HG02938 (cell line): Measurements from ENCODE around the gene CLEC4M.
"Not testable (repeated sequence)": the region's sequence is repeated elsewhere in the genome, so short reads cannot be mapped to it uniquely, and the experiment has no call there.

Experiments
- ATAC-seq: cut with Tn5 transposase; IDR thresholded peaks from one replicate; pipeline ENCODE4 v1.9.1; 2021; ENCODE audit warnings: mild to moderate bottlenecking, moderate library complexity; ENCODE audit not compliant: unreplicated experiment

CLEC4M gene

DNA sequence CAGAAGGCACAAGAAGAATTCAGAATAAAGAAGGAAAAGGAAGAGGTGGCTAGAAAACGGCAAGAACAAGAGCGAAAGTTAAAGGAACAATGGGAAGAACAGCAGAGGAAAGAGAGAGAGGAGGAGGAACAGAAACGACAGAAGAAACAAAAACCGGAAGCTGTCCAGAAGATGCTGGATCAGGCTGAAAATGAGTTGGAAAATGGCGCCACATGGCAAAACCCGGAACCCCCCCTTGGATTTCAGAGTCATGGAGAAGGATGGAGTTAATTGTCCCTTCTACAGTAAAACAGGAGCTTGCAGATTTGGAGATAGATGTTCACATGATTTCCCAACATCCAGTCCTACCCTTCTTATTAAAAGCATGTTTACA lies 22.4 kb upstream of the CLEC4M start:
- ATAC-seq, result no peak

DNA sequence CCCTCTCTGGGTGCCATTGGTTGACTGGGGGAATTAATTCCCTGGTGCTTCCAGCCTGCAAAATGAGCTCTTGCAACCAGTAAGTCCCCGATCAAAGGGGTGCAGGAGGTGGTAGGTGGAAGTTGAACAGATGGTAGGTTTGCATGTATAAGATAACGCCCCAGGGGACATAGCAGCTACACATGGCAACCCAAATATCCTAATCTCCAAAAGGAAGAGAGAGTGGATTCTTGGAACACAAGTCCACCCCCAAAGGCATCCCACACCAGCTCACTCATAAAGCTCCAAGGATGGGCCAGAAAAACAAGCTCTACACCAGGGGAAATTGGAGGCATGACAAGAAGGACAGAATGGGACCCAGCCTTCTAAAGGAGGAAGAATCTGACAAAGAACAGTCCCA lies 20.5 kb upstream of the CLEC4M start:
- ATAC-seq, result no peak

DNA sequence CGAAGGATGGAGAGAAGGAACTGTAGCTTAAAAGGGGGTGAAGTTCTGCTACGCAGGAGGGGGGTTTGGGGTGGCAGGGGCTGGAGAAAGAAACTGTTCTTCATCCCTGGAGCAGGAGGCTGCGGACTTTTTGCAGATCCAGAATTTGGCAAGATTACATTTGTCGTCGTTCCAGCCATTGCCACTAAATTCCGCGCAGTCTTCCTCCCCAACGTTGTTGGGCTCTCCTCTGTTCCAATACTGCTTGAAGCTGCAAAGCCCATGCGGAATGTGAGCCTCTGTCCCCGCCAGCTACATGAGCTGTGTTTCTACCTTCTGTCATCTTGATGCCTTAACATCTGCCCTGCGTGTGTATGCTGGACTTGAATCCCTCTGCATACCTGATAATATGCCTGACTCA lies 20.1 kb upstream of the CLEC4M start:
- no peak for ATAC-seq

DNA sequence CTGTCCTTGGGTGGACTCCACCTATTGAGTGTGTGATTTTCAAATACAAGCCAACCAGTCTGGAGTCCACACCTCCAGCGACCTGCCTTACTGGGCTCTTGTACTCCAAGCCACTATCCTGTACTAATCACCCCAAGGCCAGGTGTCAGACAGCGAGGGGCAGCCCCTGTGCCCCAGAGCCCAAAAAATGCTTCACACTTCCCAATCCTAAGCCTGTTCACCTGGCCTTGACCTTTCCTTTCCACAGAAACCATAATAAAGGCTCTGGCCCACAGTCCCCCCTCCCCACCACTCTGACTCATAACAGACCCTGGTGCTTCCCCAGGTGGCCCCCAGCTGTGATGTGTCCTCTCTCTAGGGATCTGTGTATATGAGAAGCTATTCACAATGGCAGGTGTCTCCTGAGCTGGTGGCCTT lies 19.6 kb upstream of the CLEC4M start:
- no peak for ATAC-seq

DNA sequence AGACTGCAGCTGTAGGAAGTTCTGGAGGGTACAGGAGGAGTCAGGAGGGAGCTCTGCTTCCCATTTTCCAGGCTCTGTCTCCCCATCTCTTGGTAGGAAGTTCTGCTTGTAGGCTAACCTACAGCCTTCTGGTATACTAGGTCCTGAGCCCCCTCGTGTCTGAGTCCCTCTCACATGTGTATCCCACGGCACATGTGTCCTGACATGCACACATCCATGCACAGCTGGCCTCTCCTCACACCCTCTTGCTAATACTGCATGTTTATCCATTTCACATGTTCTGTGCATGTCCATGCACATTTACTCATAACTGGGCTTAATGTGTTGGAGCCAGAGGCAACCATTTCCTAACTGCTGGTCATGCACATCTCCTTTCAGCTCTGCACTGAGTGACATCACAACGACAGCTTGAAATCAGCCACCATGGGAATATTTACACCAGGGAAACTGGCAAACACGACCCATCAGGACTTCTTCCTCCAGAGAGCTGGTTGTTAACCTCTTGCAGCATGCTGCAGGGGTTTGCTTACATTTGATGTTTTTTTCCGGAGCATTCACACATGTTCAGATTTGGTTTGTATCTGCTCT lies 18.8 kb upstream of the CLEC4M start:
- no peak for ATAC-seq

DNA sequence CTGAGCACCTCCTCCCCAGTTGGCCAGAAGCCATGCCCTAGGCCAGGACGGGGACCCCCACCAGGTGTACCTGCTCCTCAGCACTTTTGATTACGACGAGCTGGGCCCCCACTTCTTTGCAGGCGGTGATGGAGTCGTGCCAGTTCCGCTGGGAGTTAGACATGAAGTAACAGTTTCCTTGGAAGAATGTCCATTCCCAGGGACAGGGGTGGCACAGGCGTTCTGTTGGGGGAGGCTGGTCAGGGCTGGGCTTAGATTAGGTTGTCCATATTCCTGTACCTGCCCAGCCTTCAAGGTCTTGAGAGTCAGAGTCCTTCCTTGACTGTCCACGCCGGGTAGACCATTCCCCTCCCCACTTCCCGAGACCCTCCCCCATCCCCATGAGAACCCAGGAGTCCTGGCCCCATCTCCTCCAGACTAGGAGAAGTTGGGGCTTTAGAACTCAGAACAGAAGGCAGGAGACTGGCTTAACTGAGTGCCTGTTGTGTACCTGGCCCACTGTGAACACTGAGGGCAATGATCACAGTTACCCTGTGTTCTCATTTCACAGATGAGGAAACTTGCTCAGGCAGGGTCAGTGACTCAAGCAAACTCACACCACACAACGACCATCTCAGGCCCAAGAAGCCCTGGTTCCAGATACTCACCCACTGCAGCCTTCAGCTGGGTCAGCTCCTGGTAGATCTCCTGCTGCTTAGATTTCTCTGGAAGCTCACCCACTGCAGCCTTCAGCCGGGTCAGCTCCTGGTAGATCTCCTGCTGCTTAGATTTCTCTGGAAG lies 18.0 kb upstream of the CLEC4M start:
- no peak for ATAC-seq

DNA sequence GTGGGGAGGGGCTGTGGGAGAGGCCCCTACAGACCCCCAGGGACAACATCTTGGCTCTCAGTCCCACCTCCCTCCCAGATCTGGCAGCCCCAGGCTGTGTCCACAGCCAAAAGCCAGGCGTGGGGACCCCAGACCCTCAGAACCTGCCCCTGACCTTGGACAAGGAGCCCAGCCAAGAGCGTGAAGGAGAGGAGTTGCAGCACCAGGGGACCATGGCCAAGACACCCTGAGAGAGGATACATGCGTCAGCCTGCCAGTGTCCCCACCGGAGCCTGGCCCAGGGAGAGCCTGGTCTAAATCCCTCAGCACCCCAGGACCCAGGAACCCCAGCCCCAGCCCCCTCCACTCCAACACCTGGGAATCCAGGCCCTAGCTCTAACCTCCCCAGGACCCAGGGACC lies 16.7 kb upstream of the CLEC4M start:
- not testable (repeated sequence) for ATAC-seq

DNA sequence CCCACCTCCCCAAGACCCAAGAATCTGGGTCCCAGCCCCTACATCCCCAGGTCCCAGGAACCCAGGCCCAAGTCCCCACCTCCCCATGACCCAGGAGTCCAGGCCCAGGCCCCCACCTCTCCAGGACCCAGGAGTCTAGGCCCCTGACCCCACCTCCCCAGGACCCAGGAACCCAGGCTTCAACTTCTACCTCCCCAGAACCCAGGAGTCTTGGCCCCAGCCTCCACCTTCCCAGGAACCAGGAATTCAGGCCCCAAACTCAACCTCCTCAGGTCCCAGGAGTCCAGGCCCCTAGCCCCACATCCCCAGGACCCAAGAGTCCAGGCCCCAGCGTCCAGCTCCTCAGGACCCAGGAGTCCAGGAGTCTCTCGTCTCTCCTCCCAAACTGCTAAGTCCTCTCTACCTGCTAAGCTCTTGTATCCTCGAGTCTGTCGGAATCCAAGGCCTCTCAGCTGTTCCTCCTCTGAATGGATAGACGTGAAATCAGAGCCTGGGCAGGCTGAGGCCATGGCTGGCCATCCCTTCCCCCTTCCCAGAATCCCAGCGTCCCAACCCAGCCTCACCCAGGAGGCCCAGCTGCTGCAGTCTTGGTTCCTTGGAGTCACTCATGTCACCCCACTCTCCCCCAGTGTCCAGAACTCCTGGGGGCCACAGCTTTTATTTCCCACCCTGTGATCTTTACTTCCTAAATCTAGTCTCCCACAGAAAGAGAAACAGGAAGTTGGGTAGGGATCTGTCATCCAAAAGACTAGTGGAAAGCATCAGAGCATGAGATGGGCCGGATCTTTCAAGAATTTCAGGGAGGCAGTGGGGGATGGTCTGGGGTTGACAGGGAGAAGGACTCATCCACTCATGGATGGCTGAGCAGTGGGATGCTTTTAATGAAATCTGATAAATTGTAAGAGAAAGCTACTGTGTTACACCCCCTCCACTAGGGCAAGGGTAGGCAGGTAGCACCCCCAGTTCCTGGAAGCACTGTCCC lies 15.8 kb upstream of the CLEC4M start, which contains the start of gene CD209:
TSS of gene CD209 (minus strand) at position 632 of the 982 bp plus-strand sequence. CDS start at position 609, 23 bp downstream.
- no peak for ATAC-seq

DNA sequence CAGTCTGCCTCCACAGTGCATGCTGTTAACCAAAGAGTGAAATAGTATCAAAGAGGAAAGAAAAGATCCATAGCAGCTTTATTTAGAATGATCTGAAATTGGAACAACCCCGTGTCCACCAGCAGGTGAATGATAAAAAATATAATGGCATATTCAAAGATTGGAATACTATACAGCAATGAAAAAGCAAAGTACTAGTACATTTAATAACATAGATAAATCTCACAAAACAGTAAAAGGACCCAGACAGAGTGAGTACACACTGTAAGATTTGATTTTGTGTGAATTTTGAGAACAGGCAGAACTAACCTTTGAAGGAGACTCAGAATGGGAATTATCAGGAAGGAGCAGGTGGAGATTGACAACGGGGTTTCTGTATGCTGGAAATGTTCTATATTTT lies 14.9 kb upstream of the CLEC4M start:
- no peak for ATAC-seq

DNA sequence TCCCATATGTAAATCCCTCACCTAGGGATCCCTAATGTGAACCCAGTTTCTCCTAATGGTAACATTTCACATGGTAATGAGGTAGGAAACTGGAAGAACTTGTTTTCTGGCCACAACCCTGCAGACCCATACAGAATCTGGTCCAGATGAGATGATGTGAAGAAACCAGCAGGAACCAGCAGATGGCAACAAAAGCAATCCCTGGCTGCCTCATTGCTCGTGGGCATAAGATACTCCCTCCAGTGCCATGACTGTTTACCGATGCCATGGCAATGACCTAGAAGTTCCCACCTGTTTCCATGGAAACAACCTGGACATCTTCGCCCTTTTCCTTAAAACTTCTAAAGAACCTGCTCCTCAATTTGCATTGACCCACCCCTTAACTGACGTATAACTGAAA lies 14.3 kb upstream of the CLEC4M start:
- no peak for ATAC-seq

DNA sequence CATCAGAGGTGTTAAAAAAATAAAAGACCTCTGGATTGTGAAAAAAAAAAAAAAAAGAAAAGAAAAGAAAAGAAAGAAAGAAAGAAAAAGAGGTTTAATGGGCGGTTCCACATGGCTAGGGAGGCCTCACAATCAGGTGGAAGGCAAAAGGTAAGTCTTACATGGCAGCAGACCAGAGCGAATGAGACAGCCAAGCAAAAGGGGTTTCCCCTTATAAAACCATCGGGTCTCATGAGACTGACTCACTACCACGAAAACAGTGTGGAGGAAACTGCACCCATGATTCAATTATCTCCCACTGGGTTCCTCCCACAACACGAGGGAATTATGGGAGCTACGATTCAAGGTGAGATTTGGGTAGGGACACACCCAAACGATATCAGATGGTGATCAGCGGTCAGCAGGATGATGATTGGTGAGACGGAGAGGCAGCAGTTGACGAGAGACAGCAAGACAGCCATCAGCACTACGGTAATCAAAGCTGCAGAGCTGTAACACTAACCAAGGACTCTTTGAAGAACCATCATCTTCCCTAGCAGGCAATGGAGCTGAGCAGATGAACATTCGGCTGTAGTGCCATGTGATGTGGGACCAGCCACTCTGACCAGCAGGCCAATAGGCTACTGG lies 11.8 kb upstream of the CLEC4M start:
- no peak for ATAC-seq

DNA sequence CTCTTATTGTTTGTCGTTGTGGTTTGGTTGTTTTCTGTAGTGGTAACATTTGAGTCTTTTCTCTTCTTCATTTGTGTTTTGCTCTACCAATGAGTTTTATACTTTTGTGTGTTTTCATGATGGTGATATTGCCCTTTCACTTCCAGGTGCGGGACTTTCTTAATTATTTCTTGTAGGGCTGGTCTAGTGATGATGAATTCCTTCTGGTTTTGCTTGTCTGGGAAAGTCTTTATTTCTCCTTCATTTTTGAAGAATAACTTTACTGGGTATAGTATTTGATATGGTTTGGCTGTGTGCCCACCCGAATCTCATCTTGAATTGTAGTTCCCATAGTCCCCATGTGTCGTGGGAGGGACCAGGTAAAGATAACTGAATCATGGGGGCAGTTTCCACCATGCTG lies 6.8 kb upstream of the CLEC4M start:
- no peak for ATAC-seq

DNA sequence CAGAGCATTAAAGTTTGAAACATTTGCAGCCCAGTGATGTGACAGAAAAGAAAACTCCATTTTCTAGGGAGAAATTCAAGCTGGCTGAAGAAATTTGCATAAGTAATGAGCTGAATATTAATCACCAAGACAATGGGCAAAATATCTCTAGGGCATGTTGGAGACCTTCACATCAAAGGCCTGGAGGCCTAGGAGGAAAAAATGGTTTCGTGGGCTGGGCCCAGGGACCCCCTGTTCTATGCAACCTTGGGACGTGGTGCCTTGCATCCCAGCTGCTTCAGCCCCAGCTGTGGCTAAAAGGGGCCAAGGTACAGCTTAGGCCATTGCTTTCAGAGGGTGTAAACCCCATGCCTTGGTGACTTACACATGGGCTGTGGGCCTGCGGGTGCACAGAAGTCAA lies 5.7 kb upstream of the CLEC4M start:
- no peak for ATAC-seq

DNA sequence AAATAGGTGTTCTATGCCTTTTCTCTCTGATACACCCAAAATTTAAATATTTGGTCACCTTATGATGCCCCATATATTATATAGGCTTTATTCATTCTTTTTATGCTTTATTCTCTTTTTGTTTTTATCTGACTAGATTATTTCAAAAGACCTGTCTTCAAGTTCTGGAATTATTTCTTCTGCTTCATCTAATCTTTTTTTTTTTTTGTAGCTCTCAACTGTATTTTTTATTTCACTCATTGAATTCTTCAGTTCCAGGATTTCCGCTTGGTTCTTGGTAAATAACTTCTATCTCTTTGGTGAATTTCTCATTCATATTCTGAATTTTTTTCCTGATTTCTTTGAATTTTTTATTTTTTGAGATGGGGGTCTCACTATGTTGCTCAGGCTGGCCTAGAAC lies 3.9 kb upstream of the CLEC4M start:
- no peak for ATAC-seq

DNA sequence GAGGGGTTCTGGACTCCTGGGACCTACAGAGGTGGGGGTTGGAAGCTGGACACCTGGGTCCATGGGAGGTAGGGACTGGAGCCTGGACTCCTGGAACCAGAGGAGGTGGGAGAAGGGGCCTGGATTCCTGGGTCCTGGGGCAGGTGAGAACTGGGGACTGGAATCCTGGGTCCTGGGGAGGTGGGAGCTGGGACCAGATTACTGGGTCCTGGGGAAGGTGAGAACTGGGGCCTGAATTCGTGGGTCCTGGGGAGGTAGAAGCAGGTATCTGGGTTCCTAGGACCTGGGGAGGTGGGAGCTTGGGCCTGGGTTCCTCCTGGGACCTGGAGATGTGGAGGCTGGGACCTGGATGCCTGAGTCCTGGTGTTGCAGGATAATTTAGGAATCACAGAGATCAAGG lies 653 bp downstream of the CLEC4M start:
- no peak for ATAC-seq

DNA sequence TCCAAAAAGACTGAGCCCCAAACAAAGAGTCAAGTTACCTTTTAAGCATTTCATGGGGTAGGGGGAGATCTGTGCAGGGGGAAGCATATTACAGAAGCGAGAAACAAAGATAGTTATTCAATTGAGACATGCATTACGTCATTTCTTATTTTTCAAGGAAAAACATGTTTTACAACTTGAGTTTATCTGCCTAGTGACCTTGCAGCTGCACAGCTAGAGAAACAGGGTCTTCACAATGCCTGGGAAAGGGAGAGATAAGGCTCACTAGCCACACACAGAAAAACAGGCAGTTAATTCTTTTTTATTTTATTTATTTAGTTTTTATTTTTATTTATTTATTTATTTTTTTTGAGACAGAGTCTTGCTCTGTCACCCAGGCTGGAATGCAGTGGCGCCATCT lies 1.1 kb downstream of the CLEC4M start:
- ATAC-seq, result not testable (repeated sequence)

DNA sequence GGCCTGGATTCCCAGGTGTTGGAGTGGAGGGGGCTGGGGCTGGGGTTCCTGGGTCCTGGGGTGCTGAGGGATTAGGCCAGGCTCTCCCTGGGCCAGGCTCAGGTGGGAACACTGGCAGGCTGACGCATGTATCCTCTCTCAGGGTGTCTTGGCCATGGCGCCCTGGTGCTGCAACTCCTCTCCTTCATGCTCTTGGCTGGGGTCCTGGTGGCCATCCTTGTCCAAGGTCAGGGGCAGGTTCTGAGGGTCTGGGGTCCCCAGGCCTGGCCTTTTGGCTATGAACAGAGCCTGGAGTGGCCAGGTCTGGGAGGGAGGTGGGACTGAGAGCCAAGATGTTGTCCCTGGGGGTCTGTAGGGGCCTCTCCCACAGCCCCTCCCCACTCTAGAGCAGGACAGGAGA lies 2.0 kb downstream of the CLEC4M start:
- not testable (repeated sequence) for ATAC-seq

DNA sequence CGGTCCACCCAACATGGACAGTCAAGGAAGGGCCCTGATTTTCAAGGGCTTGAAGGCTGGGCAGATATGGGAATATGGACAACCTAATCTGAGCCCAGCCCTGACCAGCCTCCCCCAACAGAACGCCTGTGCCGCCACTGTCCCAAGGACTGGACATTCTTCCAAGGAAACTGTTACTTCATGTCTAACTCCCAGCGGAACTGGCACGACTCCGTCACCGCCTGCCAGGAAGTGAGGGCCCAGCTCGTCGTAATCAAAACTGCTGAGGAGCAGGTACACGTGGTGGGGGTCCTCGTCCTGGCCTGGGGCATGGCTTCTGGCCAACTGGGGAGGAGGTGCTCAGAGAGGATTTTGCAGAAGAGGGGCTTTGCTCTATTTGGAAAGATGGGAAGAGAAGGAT lies 3.5 kb downstream of the CLEC4M start:
- no peak for ATAC-seq

DNA sequence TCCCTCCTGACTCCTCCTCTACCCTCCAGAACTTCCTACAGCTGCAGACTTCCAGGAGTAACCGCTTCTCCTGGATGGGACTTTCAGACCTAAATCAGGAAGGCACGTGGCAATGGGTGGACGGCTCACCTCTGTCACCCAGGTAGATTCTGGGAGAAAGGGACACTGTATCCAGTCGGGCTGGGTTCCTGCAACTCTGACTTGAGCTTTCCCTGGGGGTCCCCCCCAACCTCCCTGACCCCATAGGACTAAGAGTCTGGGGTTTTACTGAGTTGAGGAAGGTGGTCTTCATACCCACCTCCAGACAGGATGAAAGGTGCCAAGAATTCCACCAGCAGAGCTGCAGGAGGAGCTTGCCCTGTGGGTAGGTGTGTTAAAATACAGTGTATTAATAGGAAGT lies 4.4 kb downstream of the CLEC4M start:
- no peak for ATAC-seq

DNA sequence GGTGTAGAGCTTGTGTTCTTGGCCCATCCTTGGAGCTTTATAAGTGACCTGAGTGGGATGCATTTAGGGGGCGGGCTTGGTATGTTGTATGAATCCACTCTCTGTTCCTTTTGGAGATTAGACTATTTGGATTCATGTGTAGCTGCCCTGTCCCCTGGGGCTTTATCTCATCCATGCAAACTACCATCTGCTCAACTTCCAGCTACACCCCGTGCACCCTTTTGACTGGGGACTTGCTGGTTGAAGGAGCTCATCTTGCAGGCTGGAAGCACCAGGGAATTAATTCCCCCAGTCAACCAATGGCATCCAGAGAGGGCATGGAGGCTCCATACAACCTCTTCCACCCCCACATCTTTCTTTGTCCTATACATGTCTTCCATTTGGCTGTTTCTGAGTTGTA lies 6.1 kb downstream of the CLEC4M start:
- ATAC-seq, result no peak

DNA sequence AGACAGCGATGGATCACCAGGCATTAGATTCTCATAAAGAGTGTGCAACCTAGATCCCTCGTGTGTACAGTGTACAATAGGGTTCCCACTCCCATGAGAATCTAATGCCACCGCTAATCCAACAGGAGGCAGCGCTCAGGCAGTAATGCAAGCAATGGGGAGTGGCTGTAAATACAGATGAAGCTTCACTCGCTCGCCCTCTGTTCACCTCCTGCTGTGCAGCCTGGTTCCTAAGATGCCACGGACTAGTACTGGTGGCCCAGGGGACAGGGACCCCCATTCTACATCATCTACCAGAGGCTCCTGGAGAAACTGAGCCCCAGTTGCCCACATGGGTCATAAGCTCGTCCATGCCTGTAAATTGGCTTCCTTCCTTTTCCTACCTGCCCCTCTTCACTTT lies 8.0 kb downstream of the CLEC4M start:
- ATAC-seq, result no peak
